Astrocyte (in vitro differentiated cells and primary cell): Measurements from ENCODE around the gene PARD6A. TPM values are rescaled to one million over a fixed set of nuclear protein-coding genes. Genes with fewer than 3 reads are reported as not detected.

Experiments used
- DNase-seq: peaks from one replicate; pipeline ENCODE4 v3.0.0-alpha.2; 2010; ENCODE audit warnings: low read depth
- FAIRE-seq: peaks from 2 replicates; lab custom pipeline; 2011; peaks lifted over from hg19 to GRCh38; lab: Jason Lieb, UNC
- H2AFZ ChIP-seq: 2 replicates; pipeline ENCODE4 v1.6.0; 2012; ENCODE audit warnings: low read depth, low read length, inconsistent platforms
- H3K27ac ChIP-seq: 2 replicates; pipeline ENCODE4 v1.5.1; 2011; ENCODE audit warnings: low read depth, low read length, inconsistent platforms
- H3K27me3 ChIP-seq: 2 replicates; pipeline ENCODE4 v1.6.0; 2011; ENCODE audit warnings: low read length, inconsistent platforms; ENCODE audit not compliant: insufficient read depth
- H3K36me3 ChIP-seq: 2 replicates; pipeline ENCODE4 v1.5.1; 2011; ENCODE audit warnings: low read length, inconsistent platforms; ENCODE audit not compliant: insufficient read depth
- H3K4me1 ChIP-seq: 2 replicates; pipeline ENCODE4 v1.5.1; 2011; ENCODE audit warnings: low read length, inconsistent platforms; ENCODE audit not compliant: insufficient read depth
- H3K4me2 ChIP-seq: 2 replicates; pipeline ENCODE4 v1.6.0; 2012; ENCODE audit warnings: low read length, inconsistent platforms
- H3K4me3 ChIP-seq: 2 replicates; pipeline ENCODE4 v1.5.1; 2011; ENCODE audit warnings: low read depth, mild to moderate bottlenecking, low read length, inconsistent platforms; ENCODE audit not compliant: insufficient read depth
- H3K79me2 ChIP-seq: 2 replicates; pipeline ENCODE4 v1.6.0; 2012; ENCODE audit warnings: mild to moderate bottlenecking, low read length, inconsistent platforms; ENCODE audit not compliant: insufficient read depth
- H3K9ac ChIP-seq: 2 replicates; pipeline ENCODE4 v1.6.0; 2012; ENCODE audit warnings: mild to moderate bottlenecking, low read length, inconsistent platforms
- H3K9me3 ChIP-seq: 2 replicates; pipeline ENCODE4 v1.5.1; 2012; ENCODE audit warnings: low read depth, mild to moderate bottlenecking, low read length, inconsistent platforms; ENCODE audit not compliant: insufficient read depth
- H4K20me1 ChIP-seq: 2 replicates; pipeline ENCODE4 v1.6.0; 2012; ENCODE audit warnings: low read length, inconsistent platforms; ENCODE audit not compliant: insufficient read depth
- H3K27ac Mint-ChIP-seq: one replicate; pipeline ENCODE4 v1.8.0; 2021; ENCODE audit warnings: mild to moderate bottlenecking, mixed read lengths; ENCODE audit not compliant: unreplicated experiment
- H3K27me3 Mint-ChIP-seq: one replicate; pipeline ENCODE4 v1.8.0; 2021; ENCODE audit warnings: low read depth, mixed read lengths; ENCODE audit not compliant: unreplicated experiment
- H3K36me3 Mint-ChIP-seq: one replicate; pipeline ENCODE4 v1.8.0; 2021; ENCODE audit warnings: low read depth, mixed read lengths; ENCODE audit not compliant: unreplicated experiment
- H3K4me1 Mint-ChIP-seq: one replicate; pipeline ENCODE4 v1.8.0; 2021; ENCODE audit warnings: low read depth, mixed read lengths; ENCODE audit not compliant: unreplicated experiment
- H3K4me3 Mint-ChIP-seq: one replicate; pipeline ENCODE4 v1.8.0; 2021; ENCODE audit warnings: mild to moderate bottlenecking, moderate library complexity, mixed read lengths; ENCODE audit not compliant: unreplicated experiment
- H3K9me3 Mint-ChIP-seq: one replicate; pipeline ENCODE4 v1.8.0; 2021; ENCODE audit warnings: mild to moderate bottlenecking, mixed read lengths; ENCODE audit not compliant: unreplicated experiment
- CTCF ChIP-seq: IDR thresholded peaks from 2 replicates; pipeline ENCODE4 v1.5.1; 2011; ENCODE audit warnings: low read depth, mild to moderate bottlenecking, inconsistent platforms, low read length, moderate library complexity; ENCODE audit not compliant: insufficient read depth
- EZH2 ChIP-seq: IDR thresholded peaks from 2 replicates; pipeline ENCODE4 v1.6.1; 2012; ENCODE audit warnings: mild to moderate bottlenecking, low read length, inconsistent platforms; ENCODE audit not compliant: insufficient read depth
- total RNA-seq: library from RNA; stranded (reverse); gene quantifications from 2 replicates; pipeline ENCODE4 v1.2.1, GENCODE V29; 2021

Gene PARD6A
- total RNA-seq, 1 donor from 2014 or later, result 1.4 TPM

- Histone ChIP-seq H3K9me3 (no peaks in the 10 kb centered on the region), H3K79me2 (no peaks in the 10 kb centered on the region), H3K36me3 (no peaks in the 10 kb centered on the region), H3K27me3 (no peaks in the 10 kb centered on the region), H3K4me1 (peaks cover 7% of the 10 kb centered on the region), H3K27ac (no peak overlapping the region), H3K4me2 (no peak overlapping the region), H4K20me1 (peaks cover 9% of the 10 kb centered on the region), H3K9ac (no peak overlapping the region), H3K4me3 (no peak overlapping the region), H2AFZ (no peak overlapping the region)
- H3K4me3 Mint-ChIP-seq, result no peak overlapping the region
- peaks cover 16% of the 10 kb centered on the region for H3K36me3 Mint-ChIP-seq
- H3K27ac Mint-ChIP-seq, result no peak overlapping the region
- no peak for DNase-seq
- FAIRE-seq, result no peak
- no peak for TF ChIP-seq EZH2
- no peak for TF ChIP-seq CTCF
- H3K9me3 Mint-ChIP-seq, result no peaks in the 10 kb centered on the region
- H3K4me1 Mint-ChIP-seq, result no peaks in the 10 kb centered on the region
- H3K27me3 Mint-ChIP-seq, result no peaks in the 10 kb centered on the region
These were observed 15.8 kb downstream of the PARD6A start for GRCh38 chr16:67676516-67676915.

- no peak overlapping the region for H3K4me2 ChIP-seq
- H3K9ac ChIP-seq, result no peak overlapping the region
- H3K27ac Mint-ChIP-seq, result no peak overlapping the region
- no peak for DNase-seq
- H3K27me3 Mint-ChIP-seq, result no peaks in the 10 kb centered on the region
- H3K4me1 ChIP-seq, result peaks cover 7% of the 10 kb centered on the region
- H4K20me1 ChIP-seq, result peaks cover 12% of the 10 kb centered on the region
- H3K9me3 ChIP-seq, result no peaks in the 10 kb centered on the region
- no peaks in the 10 kb centered on the region for H3K36me3 ChIP-seq
- H3K36me3 Mint-ChIP-seq, result peaks cover 17% of the 10 kb centered on the region
- no peak overlapping the region for H2AFZ ChIP-seq
- H3K79me2 ChIP-seq, result no peaks in the 10 kb centered on the region
- no peak overlapping the region for H3K4me3 ChIP-seq
- no peaks in the 10 kb centered on the region for H3K9me3 Mint-ChIP-seq
- no peak for TF ChIP-seq CTCF
- TF ChIP-seq EZH2, result no peak
- no peaks in the 10 kb centered on the region for H3K27me3 ChIP-seq
- no peak overlapping the region for H3K27ac ChIP-seq
- no peak overlapping the region for H3K4me3 Mint-ChIP-seq
- H3K4me1 Mint-ChIP-seq, result no peaks in the 10 kb centered on the region
- no peak for FAIRE-seq
These were observed 16.2 kb downstream of the PARD6A start for GRCh38 chr16:67676939-67677338.

GRCh38 chr16:67677712-67678111, 17.0 kb downstream of the PARD6A start:
- Mint-ChIP-seq H3K9me3 (no peaks in the 10 kb centered on the region), H3K4me1 (no peaks in the 10 kb centered on the region), H3K36me3 (peaks cover 17% of the 10 kb centered on the region), H3K4me3 (no peak overlapping the region), H3K27ac (no peak overlapping the region), H3K27me3 (no peaks in the 10 kb centered on the region)
- no peak overlapping the region for H3K27ac ChIP-seq
- H2AFZ ChIP-seq, result no peak overlapping the region
- H3K36me3 ChIP-seq, result no peaks in the 10 kb centered on the region
- no peak for DNase-seq
- H3K4me1 ChIP-seq, result peaks cover 7% of the 10 kb centered on the region
- H3K4me3 ChIP-seq, result no peak overlapping the region
- no peak overlapping the region for H3K4me2 ChIP-seq
- no peaks in the 10 kb centered on the region for H3K27me3 ChIP-seq
- no peak for FAIRE-seq
- no peaks in the 10 kb centered on the region for H3K9me3 ChIP-seq
- no peak for TF ChIP-seq CTCF
- no peak for TF ChIP-seq EZH2
- H4K20me1 ChIP-seq, result peaks cover 8% of the 10 kb centered on the region
- H3K79me2 ChIP-seq, result no peaks in the 10 kb centered on the region
- H3K9ac ChIP-seq, result no peak overlapping the region
